ENCODE results near the gene FBXL20.

- TF ChIP-seq CTCF (conservative IDR thresholded peaks at IDR 0.05) (no peak), EZH2 (IDR thresholded peaks at IDR 0.05; ENCODE audit: low read depth) (no peak)
Measured at GRCh38 chr17:39340731-39341130, 60.7 kb downstream of the FBXL20 start.
